Sciatic nerve (tissue), 2 donors: ENCODE measurements around the gene ATP8A2. TPM values are rescaled to one million over a fixed set of nuclear protein-coding genes. Genes with fewer than 3 reads are reported as not detected.

Experiments
- ATAC-seq: fragments of 200-7000 bp; cut with Tn5 transposase; one replicate; pipeline ENCODE4 v1.9.1; 2020; ENCODE audit warnings: mild to moderate bottlenecking, moderate library complexity
- DNase-seq: peaks from one replicate; pipeline ENCODE4 v3.0.0-alpha.2; 2020; ENCODE audit warnings: low spot score
- intact Hi-C: fragments of 100-400 bp; cut with DNase I; formaldehyde crosslinking; loops from one replicate; pipeline ENCODE4 v1.14.2; 2022
- total RNA-seq: library from RNA; stranded (reverse); fragmentation: NEBNext Ultra II Directional; extraction: Animal tissue kit (Norgen Biotek cat#: 25700); gene quantifications from one replicate; pipeline ENCODE4 v1.2.1, GENCODE V29; 2021
- donor health status: DM: no; HTN: no; CAD: no.
- donor health status: DM: no; HTN: no; CAD: no.

ATP8A2 gene
- total RNA-seq, 1 donor from 2014 or later, result 1.2 TPM

DNA sequence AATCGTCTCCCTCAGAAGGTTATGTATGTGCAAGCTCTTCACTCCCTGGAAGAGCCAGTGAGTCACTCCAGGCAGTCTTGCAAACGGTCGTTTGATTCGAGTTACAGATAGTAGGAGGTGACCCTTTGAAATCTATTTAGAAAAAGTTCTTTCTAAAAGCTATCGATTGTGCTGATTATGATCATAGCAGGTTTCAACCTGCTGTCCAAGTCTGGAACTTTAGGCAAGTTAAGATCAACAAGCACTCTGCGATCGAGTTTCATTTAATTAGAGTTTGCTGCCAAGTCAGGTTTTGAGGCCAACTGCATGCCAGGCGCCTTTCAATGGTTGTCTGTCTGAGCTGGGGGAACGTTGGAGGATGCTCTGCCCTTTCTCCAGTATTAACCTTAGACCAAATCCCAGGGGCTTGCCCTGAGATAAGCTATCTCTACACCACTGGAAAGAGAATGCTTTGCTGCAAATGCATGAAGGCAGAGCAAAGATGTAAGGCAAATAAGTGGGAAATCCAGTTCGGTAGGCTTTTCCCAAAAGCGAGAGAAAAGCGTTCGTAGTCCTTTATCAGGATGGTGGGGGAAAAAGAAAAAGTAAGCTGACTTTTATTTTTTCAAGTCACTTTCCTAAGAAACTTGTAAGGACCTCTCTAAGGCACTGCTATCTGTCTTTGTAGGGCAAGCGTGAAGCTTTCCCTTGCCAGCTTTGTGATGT is 287.5 kb downstream of the ATP8A2 start:
- ATAC-seq, result no peak
- DNase-seq, result no peak
- intact Hi-C loops, result no loop called here

GRCh38 chr13:25660996-25661395 is 289.2 kb downstream of the ATP8A2 start:
- no peak for DNase-seq
- intact Hi-C loops, result no loop called here
- ATAC-seq, result no peak

DNA sequence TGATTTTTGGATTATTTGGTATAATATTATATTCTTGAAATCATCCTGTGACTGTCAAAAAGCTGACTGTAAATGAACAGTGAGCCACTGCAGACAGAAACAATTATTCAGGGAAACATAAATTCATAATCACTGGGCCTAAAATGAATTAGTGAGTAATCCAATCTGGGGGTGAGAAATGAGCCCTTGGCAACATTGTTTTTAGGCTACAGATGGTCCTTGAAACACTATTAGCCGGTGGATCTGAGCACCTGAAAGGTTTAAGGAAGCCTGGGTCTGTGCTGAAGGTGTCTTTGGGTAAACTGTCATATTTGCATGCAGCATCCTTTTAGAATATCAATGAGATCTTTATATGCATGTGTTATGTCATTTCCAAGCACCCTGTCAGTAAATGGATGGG is 290.7 kb downstream of the ATP8A2 start:
- DNase-seq, result no peak
- intact Hi-C loops, result no loop called here
- no peak for ATAC-seq

- intact Hi-C loops, result no loop called here
- DNase-seq, result no peak
Observed at GRCh38 chr13:25668345-25668744, 296.6 kb downstream of the ATP8A2 start.

GRCh38 chr13:25673711-25674110 is 301.9 kb downstream of the ATP8A2 start:
- ATAC-seq (no peak), DNase-seq (no peak)
- intact Hi-C loops, result no loop called here

More at GRCh38 chr13:25668345-25668744, 296.6 kb downstream of the ATP8A2 start:
- no peak for ATAC-seq

- intact Hi-C loops, result no loop called here
- ATAC-seq (no peak), DNase-seq (no peak)
Observed at GRCh38 chr13:25674371-25674770, 302.6 kb downstream of the ATP8A2 start.

DNA sequence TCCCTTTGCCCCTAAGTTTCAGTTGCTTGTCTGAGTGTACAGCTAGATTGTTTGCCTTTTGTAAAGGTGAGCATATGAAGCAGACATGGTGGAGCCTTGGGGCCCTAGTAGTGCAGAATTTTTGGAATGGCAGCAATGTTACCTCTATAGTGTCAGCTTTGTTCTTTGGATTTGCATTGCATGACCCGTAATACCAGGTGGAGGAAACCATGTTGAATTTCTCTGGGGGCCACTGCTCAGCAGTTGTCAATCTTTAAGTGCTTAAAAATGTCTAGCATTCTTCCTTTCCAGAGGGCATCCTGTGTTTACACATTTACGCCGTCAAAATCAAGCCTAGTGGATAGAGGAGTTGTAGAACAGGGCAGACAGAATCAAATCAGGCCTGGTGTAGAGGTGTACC is 303.3 kb downstream of the ATP8A2 start:
- ATAC-seq (no peak), DNase-seq (no peak)
- intact Hi-C loops, result no loop called here

- DNase-seq, result no peak
- no peak for ATAC-seq
- intact Hi-C loops, result no loop called here
Observed at GRCh38 chr13:25677956-25678355, 306.2 kb downstream of the ATP8A2 start.

- ATAC-seq (no peak), DNase-seq (no peak)
- intact Hi-C loops, result no loop called here
Observed at GRCh38 chr13:25678398-25678797, 306.6 kb downstream of the ATP8A2 start.

DNA sequence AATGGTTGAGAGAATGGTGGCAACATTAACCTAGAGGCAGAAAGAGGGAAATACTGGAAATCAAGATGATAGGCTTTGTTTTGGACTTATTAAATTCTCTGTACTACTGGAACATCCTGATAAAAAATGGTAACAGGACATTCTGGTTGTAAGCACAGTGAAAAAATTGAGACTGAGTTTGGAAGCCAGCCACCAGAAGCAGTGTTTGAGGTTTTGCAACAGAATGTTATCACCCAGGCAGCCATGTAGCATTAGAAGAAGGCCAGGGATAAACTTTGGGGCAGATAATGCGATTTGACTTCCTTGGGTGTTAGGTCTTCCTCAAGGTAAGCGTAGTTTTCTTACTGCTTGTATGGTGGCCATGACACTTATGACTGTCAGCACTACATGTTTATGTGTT is 307.4 kb downstream of the ATP8A2 start:
- intact Hi-C loops, result no loop called here
- no peak for ATAC-seq

DNA sequence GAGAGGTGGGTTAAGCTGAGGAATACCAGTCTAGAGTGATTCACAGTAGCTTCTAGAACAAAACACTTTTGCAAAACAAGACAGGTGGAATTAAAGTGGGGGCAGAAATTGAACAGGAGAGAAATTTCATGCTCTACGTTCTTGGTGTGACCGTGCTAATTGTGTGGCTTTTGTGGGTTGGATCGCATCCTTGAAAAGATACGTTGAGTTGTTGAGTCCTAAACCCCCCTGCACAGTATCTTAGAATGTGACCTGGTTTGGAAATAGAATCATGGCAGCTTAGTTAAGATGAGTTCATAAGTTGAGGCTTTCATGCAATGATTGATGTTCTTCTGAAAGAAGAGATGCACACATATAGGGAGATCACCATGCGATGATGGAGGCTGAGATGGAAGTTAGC is 308.2 kb downstream of the ATP8A2 start:
- ATAC-seq (no peak), DNase-seq (no peak)
- intact Hi-C loops, result no loop called here

More for the DNA sequence above, 307.4 kb downstream of the ATP8A2 start:
- DNase-seq, result no peak

DNA sequence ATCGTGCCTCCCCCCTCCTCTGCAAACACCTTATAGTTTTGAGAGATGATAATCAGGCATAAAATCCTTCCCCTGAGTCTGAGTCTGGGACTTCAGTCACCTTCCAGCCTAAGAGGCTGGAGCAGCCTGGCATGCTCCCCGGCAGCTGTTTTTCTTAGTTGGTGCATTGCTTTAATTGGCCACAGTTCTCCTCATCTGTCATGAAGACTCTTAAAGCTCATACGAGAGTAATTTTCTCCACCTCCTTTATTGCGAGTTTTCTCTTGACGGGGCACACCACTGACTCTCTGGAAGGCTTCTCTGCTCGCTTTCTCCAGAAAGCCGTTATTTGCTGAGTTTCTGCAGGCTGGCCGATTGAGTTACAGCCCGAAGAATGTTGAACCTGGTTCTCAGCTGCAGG is 310.5 kb downstream of the ATP8A2 start:
- DNase-seq (no peak), ATAC-seq (no peak)
- intact Hi-C loops, result no loop called here

- ATAC-seq (no peak), DNase-seq (no peak)
- intact Hi-C loops, result no loop called here
Observed at GRCh38 chr13:25683056-25683455, 311.3 kb downstream of the ATP8A2 start.

DNA sequence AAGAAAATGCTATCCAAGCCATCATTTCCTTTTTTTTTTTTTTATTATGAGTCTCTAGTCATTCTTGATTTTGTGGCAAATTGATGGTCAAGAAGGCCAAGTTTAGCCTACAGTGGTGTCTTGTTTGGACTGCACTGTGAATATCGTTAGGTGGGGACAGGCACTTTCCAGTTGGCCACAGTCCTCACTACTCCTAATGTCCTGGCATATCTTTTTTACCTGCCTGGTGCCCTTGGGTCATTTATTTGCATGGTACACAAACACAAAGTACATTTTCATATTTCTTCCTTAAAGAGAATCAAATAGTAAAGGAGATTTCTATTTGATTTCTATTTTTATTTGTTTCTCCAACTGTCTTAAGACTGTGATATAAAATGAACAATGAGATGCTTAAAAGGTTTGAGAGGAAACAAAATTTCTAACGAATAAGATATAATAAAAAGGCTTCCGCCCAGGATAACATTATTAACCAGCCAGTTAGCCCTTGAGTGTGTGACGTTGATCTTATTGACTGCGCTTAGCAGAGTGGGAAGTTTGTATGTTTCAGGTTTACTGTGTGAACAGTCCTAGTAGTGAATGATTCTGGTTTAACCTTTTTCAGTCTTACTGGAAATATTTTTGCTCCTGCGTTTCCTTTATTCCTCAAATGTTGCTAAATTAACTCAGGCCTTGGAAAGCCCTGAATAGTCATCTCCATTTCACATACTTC is 312.0 kb downstream of the ATP8A2 start:
- DNase-seq (no peak), ATAC-seq (no peak)
- intact Hi-C loops, result no loop called here

DNA sequence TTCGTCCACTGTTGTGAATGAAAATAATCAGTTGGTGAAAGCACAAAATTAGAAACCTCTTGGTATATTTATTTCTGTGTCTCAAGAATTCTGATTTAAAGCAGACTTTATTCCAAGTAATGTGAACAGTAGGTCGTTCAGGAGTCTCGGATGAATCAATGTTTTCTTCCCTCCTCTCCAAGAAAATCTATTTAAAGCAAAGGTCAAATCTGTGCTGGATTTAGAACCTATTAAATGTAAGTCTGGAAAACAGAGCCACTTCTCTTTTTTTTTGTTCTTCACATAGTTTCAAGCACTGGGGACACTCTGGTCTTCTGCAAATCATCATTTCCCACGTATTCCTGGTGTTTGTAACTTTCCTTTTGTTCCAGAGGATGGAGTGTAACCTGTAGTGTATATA is 312.7 kb downstream of the ATP8A2 start:
- no peak for ATAC-seq
- DNase-seq, result no peak
- intact Hi-C loops, result no loop called here

- DNase-seq, result no peak
- intact Hi-C loops, result no loop called here
- ATAC-seq, result no peak
Observed at GRCh38 chr13:25686831-25687470, 315.2 kb downstream of the ATP8A2 start.

- DNase-seq, result no peak
- intact Hi-C loops, result no loop called here
- no peak for ATAC-seq
Observed at GRCh38 chr13:25687471-25688225, 315.9 kb downstream of the ATP8A2 start.

GRCh38 chr13:25688536-25688935 is 316.8 kb downstream of the ATP8A2 start:
- DNase-seq (no peak), ATAC-seq (no peak)
- intact Hi-C loops, result no loop called here

- intact Hi-C loops, result no loop called here
- ATAC-seq, result no peak
- DNase-seq, result no peak
Observed at GRCh38 chr13:25689539-25689938, 317.8 kb downstream of the ATP8A2 start.

GRCh38 chr13:25690582-25690981 is 318.8 kb downstream of the ATP8A2 start:
- DNase-seq (no peak), ATAC-seq (no peak)
- intact Hi-C loops, result no loop called here
